ENCODE results near the gene ZNF512B. TPM values are rescaled to one million over a fixed set of nuclear protein-coding genes. Genes with fewer than 3 reads are reported as not detected.

The ZNF512B gene
- polyA plus RNA-seq (2011; rRNA removed) (2.1 and 3.2 TPM in 2 replicates), polyA plus RNA-seq (2017; fragmentation: RNase III; extraction: RNeasy Plus Mini Kit Qiagen cat#74134 plus additional on column Dnase treatment) (14.4 to 17.6 TPM (median 16.8 TPM) in 3 replicates), polyA minus RNA-seq (2011; rRNA and poly(A)+ RNA removed) (3.2 and 4.1 TPM in 2 replicates)
- 7.0 and 9.7 TPM in 2 replicates for polyA plus RNA-seq (2012; cell fraction: cytosol; rRNA removed)
- polyA plus RNA-seq (2012; cell fraction: nucleus; rRNA removed): 31.8 and 33.6 TPM in 2 replicates

GRCh38 chr20:63969838-63970713, at the start of gene ZNF512B:
Gene ZNF512B (minus strand): TSS chr20:63969930. CDS start chr20:63967950, 1,980 bp downstream.
- Histone ChIP-seq H3K4me2 (peak within 1 kb of the TSS; percentile 86), H3K4me3 (peak within 1 kb of the TSS; percentile 72), H3K4me1 (peaks cover 28% of the 10 kb centered on the region), H3K27ac (peak within 1 kb of the TSS; percentile 87 to 97), H3K9me3 (no peaks in the 10 kb centered on the region)
- WGBS (ENCODE audit: missing lambda C conversion rate): 24% methylated on average over 4 of the region's 73 CpGs
- ChIA-PET CTCF (no interaction called here), POLR2A (no interaction called here)
- peak; percentile 7 to 26; a peak in 3 of 6 replicates for ATAC-seq
- FAIRE-seq: no peak
- DNase-seq (ENCODE audit: low read depth in 1 of 2, low spot score in 1 of 2): peak; percentile 59 to 67
- TF ChIP-seq CHD2 (IDR thresholded peaks at IDR 0.05; ENCODE audit: low read length, partially characterized antibody) (peak; percentile 84), KDM5A (IDR thresholded peaks at IDR 0.05) (no peak), MAZ (IDR thresholded peaks at IDR 0.05; ENCODE audit: borderline replicate concordance, low read depth, low read length) (peak; percentile 50; the same call in 1 of the 2 replicates), ZC3H11A (IDR thresholded peaks at IDR 0.05) (no peak), RCOR1 (IDR thresholded peaks at IDR 0.05; ENCODE audit: low read depth, low read length) (no peak), SMC3 (IDR thresholded peaks at IDR 0.05) (no peak), EHF (CRISPR knock-in tag; IDR thresholded peaks at IDR 0.05) (no peak), MAX (IDR thresholded peaks at IDR 0.05) (0 out of 2 replicates have a peak, but pooled peaks have one; percentile 33), NPAS2 (CRISPR knock-in tag; IDR thresholded peaks at IDR 0.05; ENCODE audit: borderline replicate concordance) (no peak), HMGXB4 (CRISPR knock-in tag; IDR thresholded peaks at IDR 0.05; ENCODE audit: borderline replicate concordance) (no peak), POLR2A (IDR thresholded peaks at IDR 0.05; ENCODE audit: low read length) (no peak; the same call in 1 of the 2 replicates), FOXS1 (CRISPR knock-in tag; IDR thresholded peaks at IDR 0.05) (no peak), HOXA7 (CRISPR knock-in tag; IDR thresholded peaks at IDR 0.05) (no peak), ELK1 (IDR thresholded peaks at IDR 0.05; ENCODE audit: low read depth, low read length) (no peak), CTCF (IDR thresholded peaks at IDR 0.05) (no peak), NR3C1 (IDR thresholded peaks at IDR 0.05) (no peak), JUN (IDR thresholded peaks at IDR 0.05) (peak in 1 of 2 experiments; percentile 31; a peak in 2 of 5 replicates), ESRRA (IDR thresholded peaks at IDR 0.05; ENCODE audit: borderline replicate concordance, low read length) (no peak)

GRCh38 chr20:64015635-64016034, 45.9 kb upstream of the ZNF512B start:
- Histone ChIP-seq H3K4me1 (no peaks in the 10 kb centered on the region), H3K9me3 (no peaks in the 10 kb centered on the region), H3K27ac (no peak overlapping the region), H3K4me3 (no peak overlapping the region), H3K4me2 (no peak overlapping the region)
- POLR2A ChIA-PET: no interaction called here
- FAIRE-seq: no peak
- CTCF ChIA-PET: no interaction called here
- DNase-seq (ENCODE audit: low read depth in 1 of 2, low spot score in 1 of 2): no peak
- no peak for ATAC-seq
- 91% methylated on average over 2 of the region's 2 CpGs for WGBS (ENCODE audit: missing lambda C conversion rate)
- TF ChIP-seq ESRRA (IDR thresholded peaks at IDR 0.05; ENCODE audit: borderline replicate concordance, low read length): no peak
- TF ChIP-seq EP300 (IDR thresholded peaks at IDR 0.05): no peak
- no peak for TF ChIP-seq MAFK (IDR thresholded peaks at IDR 0.05; ENCODE audit: partially characterized antibody)
- no peak for TF ChIP-seq TFCP2L1 (CRISPR knock-in tag; IDR thresholded peaks at IDR 0.05)
- TF ChIP-seq REST (IDR thresholded peaks at IDR 0.05): no peak
- TF ChIP-seq HOXB5 (CRISPR knock-in tag; IDR thresholded peaks at IDR 0.05): no peak
- no peak for TF ChIP-seq KDM5A (IDR thresholded peaks at IDR 0.05)
- TF ChIP-seq BCL3 (IDR thresholded peaks at IDR 0.05): no peak
- no peak for TF ChIP-seq SMC3 (IDR thresholded peaks at IDR 0.05)
- TF ChIP-seq MYC (IDR thresholded peaks at IDR 0.05; ENCODE audit: borderline replicate concordance, low read length): no peak
- no peak for TF ChIP-seq EHF (CRISPR knock-in tag; IDR thresholded peaks at IDR 0.05)

All from A549 (cell line).